Liver (tissue), 9 donors: Measurements from ENCODE around the gene NTM. TPM values are rescaled to one million over a fixed set of nuclear protein-coding genes. Genes with fewer than 3 reads are reported as not detected.

Experiments
- DNase-seq: peaks from one replicate; pipeline ENCODE4 v3.0.0-alpha.2; 2017; ENCODE audit warnings: low spot score
- H3K27ac ChIP-seq, 2 donors: one replicate each; pipeline ENCODE4 v1.7.0; 2013; ENCODE audit warnings: inconsistent platforms in 2 of 2, low read length in 2 of 2, control low read depth in 1 of 2, low read depth in 1 of 2, mild to moderate bottlenecking in 1 of 2
- H3K27me3 ChIP-seq, 4 donors: one replicate each; pipeline versions ENCODE4 v1.6.1 to v1.7.0; 2013; ENCODE audit warnings: low read length in 3 of 4, inconsistent platforms in 1 of 4, mild to moderate bottlenecking in 1 of 4, moderate library complexity in 1 of 4; ENCODE audit not compliant: control insufficient read depth in 4 of 4, insufficient read depth in 4 of 4
- H3K36me3 ChIP-seq, 4 donors: one replicate each; pipeline versions ENCODE4 v1.6.1 to v1.7.0; 2013; ENCODE audit warnings: low read length in 3 of 4, mild to moderate bottlenecking in 3 of 4, low read depth in 1 of 4, moderate library complexity in 1 of 4; ENCODE audit not compliant: control insufficient read depth in 4 of 4, insufficient read depth in 3 of 4
- H3K4me1 ChIP-seq, 4 donors: one replicate each; pipeline versions ENCODE4 v1.6.1 to v1.7.0; 2013; ENCODE audit warnings: low read length in 3 of 4, mild to moderate bottlenecking in 3 of 4, moderate library complexity in 1 of 4; ENCODE audit not compliant: control insufficient read depth in 4 of 4, insufficient read depth in 4 of 4
- H3K4me3 ChIP-seq, 3 donors: one replicate each; pipeline versions ENCODE4 v1.6.1 to v1.7.0; 2013; ENCODE audit warnings: low read length in 3 of 3, control low read depth in 1 of 3, low read depth in 1 of 3, mild to moderate bottlenecking in 1 of 3
- H3K9ac ChIP-seq, 2 donors: one replicate each; pipeline ENCODE4 v1.7.0; 2013; ENCODE audit warnings: low read length in 2 of 2, mild to moderate bottlenecking in 2 of 2, moderate library complexity in 2 of 2, control low read depth in 1 of 2, low read depth in 1 of 2
- H3K9me3 ChIP-seq, 4 donors: one replicate each; pipeline versions ENCODE4 v1.6.1 to v1.7.0; 2013; ENCODE audit warnings: low read length in 3 of 4; ENCODE audit not compliant: control insufficient read depth in 4 of 4
- EGR1 ChIP-seq, 2 donors: IDR thresholded peaks; 2 replicates each; pipeline ENCODE4 v1.6.1; 2016 to 2018; ENCODE audit warnings: antibody characterized with exemption in 2 of 2, low read depth in 2 of 2
- FOXA1 ChIP-seq: IDR thresholded peaks from 2 replicates; pipeline ENCODE4 v1.6.1; 2016; ENCODE audit warnings: antibody characterized with exemption
- FOXA2 ChIP-seq: IDR thresholded peaks from 2 replicates; pipeline ENCODE4 v1.6.1; 2016; ENCODE audit warnings: antibody characterized with exemption
- GABPA ChIP-seq, 2 donors: IDR thresholded peaks in 1 of 2; conservative IDR thresholded peaks in 1 of 2; 2 replicates each; pipeline ENCODE4 v1.6.1; 2016; ENCODE audit warnings: antibody characterized with exemption in 2 of 2, mild to moderate bottlenecking in 1 of 2, moderate library complexity in 1 of 2
- HNF4A ChIP-seq, 2 donors: conservative IDR thresholded peaks; 2 replicates each; pipeline ENCODE4 v1.6.1; 2016; ENCODE audit warnings: antibody characterized with exemption in 2 of 2, mild to moderate bottlenecking in 2 of 2
- HNF4G ChIP-seq: IDR thresholded peaks from 2 replicates; pipeline ENCODE4 v1.6.1; 2016; ENCODE audit warnings: antibody characterized with exemption
- JUND ChIP-seq, 2 donors: IDR thresholded peaks; 2 replicates each; pipeline ENCODE4 v1.6.1; 2016; ENCODE audit warnings: antibody characterized with exemption in 2 of 2
- NR2F2 ChIP-seq: IDR thresholded peaks from 2 replicates; pipeline ENCODE4 v1.6.1; 2016; ENCODE audit warnings: antibody characterized with exemption
- RAD21 ChIP-seq, 2 donors: IDR thresholded peaks; 2 replicates each; pipeline ENCODE4 v1.6.1; 2016; ENCODE audit warnings: antibody characterized with exemption in 2 of 2, mild to moderate bottlenecking in 2 of 2
- RXRA ChIP-seq, 2 donors: IDR thresholded peaks; 2 replicates each; pipeline ENCODE4 v1.6.1; 2017 to 2018; ENCODE audit warnings: antibody characterized with exemption in 2 of 2, mild to moderate bottlenecking in 1 of 2
- YY1 ChIP-seq: IDR thresholded peaks from 2 replicates; pipeline ENCODE4 v1.6.1; 2016; ENCODE audit warnings: antibody characterized with exemption, mild to moderate bottlenecking
- WGBS: extraction: QIAGEN DNeasy Blood & Tissue Kit; methylation state at CpG from one replicate; pipeline ENCODE4 v1.1.7; 2013; 5-methylcytosine and 5-hydroxymethylcytosine counted together
- polyA plus RNA-seq, 2 donors: library from polyadenylated mRNA; stranded (reverse) in 1 of 2; unstranded in 1 of 2; fragments of 200-250 nt in 1 of 2; fragments of >200 nt in 1 of 2; fragmentation: Nextera tagmentation in 1 of 2; extraction: Ambion mirVana in 1 of 2; gene quantifications; one replicate each; pipeline versions ENCODE4 v1.2.1 to v1.2.3, GENCODE V29; 2013 to 2015
- total RNA-seq, 2 donors: library from RNA; depleted of rRNA; stranded (reverse); fragments of >200 nt; gene quantifications; one replicate each; pipeline ENCODE4 v1.2.3, GENCODE V29; 2014
- TF ChIP-seq, protein P1 (sequence below): IDR thresholded peaks from 2 replicates; pipeline ENCODE4 v1.6.1; 2016; ENCODE audit warnings: antibody characterized with exemption
- TF ChIP-seq, protein P2 (sequence below): fragments of 150-350 bp; IDR thresholded peaks from 2 replicates; pipeline ENCODE4 v1.5.1; 2017; ENCODE audit warnings: improper control_type of control experiment, low read depth, low read length; ENCODE audit not compliant: missing input control
- TF ChIP-seq, protein P3 (sequence below): IDR thresholded peaks from 2 replicates; pipeline ENCODE4 v1.6.1; 2016; ENCODE audit warnings: antibody characterized with exemption
- TF ChIP-seq, protein P4 (sequence below): IDR thresholded peaks from 2 replicates; pipeline ENCODE4 v1.6.1; 2016; ENCODE audit warnings: antibody characterized with exemption, mild to moderate bottlenecking
- donor health status: healthy.
- donor health status: healthy.
- donor health status: healthy.
- donor health status: healthy.
- donor health status: healthy.

Gene NTM
- total and polyA plus RNA-seq, 4 donors, result 0.08 to 1.1 (median 0.08) TPM; not detected in 1

DNA sequence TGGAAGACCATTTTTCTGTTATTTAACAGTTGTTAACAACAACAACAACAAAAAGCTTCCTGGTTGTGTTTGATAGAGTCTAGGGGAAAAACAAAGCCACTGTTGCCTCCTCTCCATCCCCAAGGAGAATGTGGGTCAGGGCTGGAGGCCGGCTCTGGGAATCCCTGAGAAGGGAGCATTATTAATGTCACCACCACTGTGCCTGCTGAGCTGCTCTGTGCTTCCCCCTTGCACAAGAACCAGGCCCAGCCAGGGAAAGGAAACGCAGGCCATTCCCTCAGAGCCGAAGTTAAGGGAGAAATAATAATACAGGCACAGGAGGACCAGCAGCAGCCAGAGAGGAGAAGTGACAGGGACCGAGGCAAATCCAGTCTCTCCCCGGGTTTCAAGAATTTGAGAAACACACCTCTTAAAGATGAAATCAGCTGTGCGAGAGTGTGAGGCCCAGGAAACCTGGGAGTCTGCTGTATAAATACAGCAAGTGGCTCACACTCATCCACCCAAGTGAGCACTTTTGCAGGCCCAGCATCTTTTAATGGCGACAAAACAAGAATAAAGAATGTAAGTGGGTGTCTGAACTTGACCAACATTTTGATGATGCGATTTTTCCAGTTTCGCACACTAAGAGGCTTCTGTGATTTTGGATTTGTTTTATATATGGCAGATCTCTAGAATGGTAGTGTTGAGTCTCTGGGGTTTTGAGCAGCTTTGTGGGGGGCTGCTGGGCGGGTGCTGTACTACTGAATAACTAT lies 539.2 kb downstream of the NTM start:
- peaks cover 2 to 19% (median 8%) of the 10 kb centered on the region in 4 donors for H3K27me3 ChIP-seq
- H3K9ac ChIP-seq, result no peak overlapping the region
- 64% methylated on average over 10 of the region's 10 CpGs for WGBS
- TF ChIP-seq, protein P1, sequence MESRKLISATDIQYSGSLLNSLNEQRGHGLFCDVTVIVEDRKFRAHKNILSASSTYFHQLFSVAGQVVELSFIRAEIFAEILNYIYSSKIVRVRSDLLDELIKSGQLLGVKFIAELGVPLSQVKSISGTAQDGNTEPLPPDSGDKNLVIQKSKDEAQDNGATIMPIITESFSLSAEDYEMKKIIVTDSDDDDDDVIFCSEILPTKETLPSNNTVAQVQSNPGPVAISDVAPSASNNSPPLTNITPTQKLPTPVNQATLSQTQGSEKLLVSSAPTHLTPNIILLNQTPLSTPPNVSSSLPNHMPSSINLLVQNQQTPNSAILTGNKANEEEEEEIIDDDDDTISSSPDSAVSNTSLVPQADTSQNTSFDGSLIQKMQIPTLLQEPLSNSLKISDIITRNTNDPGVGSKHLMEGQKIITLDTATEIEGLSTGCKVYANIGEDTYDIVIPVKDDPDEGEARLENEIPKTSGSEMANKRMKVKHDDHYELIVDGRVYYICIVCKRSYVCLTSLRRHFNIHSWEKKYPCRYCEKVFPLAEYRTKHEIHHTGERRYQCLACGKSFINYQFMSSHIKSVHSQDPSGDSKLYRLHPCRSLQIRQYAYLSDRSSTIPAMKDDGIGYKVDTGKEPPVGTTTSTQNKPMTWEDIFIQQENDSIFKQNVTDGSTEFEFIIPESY, result no peak
- no peak for TF ChIP-seq YY1
- TF ChIP-seq NR2F2, result no peak
- no peak for TF ChIP-seq RAD21 (IDR thresholded peaks at IDR 0.05)
- no peak for TF ChIP-seq RXRA (IDR thresholded peaks at IDR 0.05)
- no peak for TF ChIP-seq FOXA2
- no peak for TF ChIP-seq FOXA1
- TF ChIP-seq HNF4A (conservative IDR thresholded peaks at IDR 0.05), result no peak
- TF ChIP-seq HNF4G, result no peak
- no peak for TF ChIP-seq EGR1 (IDR thresholded peaks at IDR 0.05; ENCODE audit: low read depth in 2 of 2)
- no peak for TF ChIP-seq JUND (IDR thresholded peaks at IDR 0.05)
- TF ChIP-seq GABPA (IDR thresholded peaks at IDR 0.05 in 1 of 2, conservative IDR thresholded peaks at IDR 0.05 in 1 of 2), result no peak
- TF ChIP-seq, protein P2, sequence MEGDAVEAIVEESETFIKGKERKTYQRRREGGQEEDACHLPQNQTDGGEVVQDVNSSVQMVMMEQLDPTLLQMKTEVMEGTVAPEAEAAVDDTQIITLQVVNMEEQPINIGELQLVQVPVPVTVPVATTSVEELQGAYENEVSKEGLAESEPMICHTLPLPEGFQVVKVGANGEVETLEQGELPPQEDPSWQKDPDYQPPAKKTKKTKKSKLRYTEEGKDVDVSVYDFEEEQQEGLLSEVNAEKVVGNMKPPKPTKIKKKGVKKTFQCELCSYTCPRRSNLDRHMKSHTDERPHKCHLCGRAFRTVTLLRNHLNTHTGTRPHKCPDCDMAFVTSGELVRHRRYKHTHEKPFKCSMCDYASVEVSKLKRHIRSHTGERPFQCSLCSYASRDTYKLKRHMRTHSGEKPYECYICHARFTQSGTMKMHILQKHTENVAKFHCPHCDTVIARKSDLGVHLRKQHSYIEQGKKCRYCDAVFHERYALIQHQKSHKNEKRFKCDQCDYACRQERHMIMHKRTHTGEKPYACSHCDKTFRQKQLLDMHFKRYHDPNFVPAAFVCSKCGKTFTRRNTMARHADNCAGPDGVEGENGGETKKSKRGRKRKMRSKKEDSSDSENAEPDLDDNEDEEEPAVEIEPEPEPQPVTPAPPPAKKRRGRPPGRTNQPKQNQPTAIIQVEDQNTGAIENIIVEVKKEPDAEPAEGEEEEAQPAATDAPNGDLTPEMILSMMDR, result no peak
- TF ChIP-seq, protein P3, sequence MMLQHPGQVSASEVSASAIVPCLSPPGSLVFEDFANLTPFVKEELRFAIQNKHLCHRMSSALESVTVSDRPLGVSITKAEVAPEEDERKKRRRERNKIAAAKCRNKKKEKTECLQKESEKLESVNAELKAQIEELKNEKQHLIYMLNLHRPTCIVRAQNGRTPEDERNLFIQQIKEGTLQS, result no peak
- TF ChIP-seq, protein P4, sequence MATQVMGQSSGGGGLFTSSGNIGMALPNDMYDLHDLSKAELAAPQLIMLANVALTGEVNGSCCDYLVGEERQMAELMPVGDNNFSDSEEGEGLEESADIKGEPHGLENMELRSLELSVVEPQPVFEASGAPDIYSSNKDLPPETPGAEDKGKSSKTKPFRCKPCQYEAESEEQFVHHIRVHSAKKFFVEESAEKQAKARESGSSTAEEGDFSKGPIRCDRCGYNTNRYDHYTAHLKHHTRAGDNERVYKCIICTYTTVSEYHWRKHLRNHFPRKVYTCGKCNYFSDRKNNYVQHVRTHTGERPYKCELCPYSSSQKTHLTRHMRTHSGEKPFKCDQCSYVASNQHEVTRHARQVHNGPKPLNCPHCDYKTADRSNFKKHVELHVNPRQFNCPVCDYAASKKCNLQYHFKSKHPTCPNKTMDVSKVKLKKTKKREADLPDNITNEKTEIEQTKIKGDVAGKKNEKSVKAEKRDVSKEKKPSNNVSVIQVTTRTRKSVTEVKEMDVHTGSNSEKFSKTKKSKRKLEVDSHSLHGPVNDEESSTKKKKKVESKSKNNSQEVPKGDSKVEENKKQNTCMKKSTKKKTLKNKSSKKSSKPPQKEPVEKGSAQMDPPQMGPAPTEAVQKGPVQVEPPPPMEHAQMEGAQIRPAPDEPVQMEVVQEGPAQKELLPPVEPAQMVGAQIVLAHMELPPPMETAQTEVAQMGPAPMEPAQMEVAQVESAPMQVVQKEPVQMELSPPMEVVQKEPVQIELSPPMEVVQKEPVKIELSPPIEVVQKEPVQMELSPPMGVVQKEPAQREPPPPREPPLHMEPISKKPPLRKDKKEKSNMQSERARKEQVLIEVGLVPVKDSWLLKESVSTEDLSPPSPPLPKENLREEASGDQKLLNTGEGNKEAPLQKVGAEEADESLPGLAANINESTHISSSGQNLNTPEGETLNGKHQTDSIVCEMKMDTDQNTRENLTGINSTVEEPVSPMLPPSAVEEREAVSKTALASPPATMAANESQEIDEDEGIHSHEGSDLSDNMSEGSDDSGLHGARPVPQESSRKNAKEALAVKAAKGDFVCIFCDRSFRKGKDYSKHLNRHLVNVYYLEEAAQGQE, result no peak
- no peaks in the 10 kb centered on the region for H3K9me3 ChIP-seq
- no peaks in the 10 kb centered on the region for H3K36me3 ChIP-seq
- DNase-seq, result no peak
- no peak overlapping the region for H3K4me3 ChIP-seq
- H3K4me1 ChIP-seq, result peaks cover 0 to 8% (median 2%) of the 10 kb centered on the region in 4 donors
- no peak overlapping the region for H3K27ac ChIP-seq

DNA sequence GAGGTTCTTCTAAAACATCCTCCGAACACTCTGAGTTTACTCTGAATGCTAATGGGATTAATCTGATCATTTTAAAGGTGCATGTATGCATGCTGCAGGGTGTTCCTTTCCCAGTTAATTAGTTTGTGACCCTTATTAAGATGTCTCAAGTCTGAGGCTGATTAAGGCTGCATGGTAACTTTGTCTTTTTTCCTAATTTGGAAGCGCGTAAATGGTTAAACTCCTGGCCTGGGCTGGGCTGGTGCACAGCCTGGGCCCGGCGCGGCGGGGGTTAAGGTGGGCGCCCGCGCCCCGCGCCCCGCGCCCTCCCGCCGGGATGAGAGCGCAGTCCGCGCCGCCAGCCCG lies 539.7 kb downstream of the NTM start:
- WGBS, result 7% methylated on average over 21 of the region's 21 CpGs
- H3K9ac ChIP-seq, result no peak overlapping the region
- peaks cover 2 to 19% (median 8%) of the 10 kb centered on the region in 4 donors for H3K27me3 ChIP-seq
- H3K27ac ChIP-seq, result no peak overlapping the region
- no peak for DNase-seq
- H3K4me1 ChIP-seq, result peaks cover 0 to 8% (median 2%) of the 10 kb centered on the region in 4 donors
- no peak overlapping the region for H3K4me3 ChIP-seq
- no peaks in the 10 kb centered on the region for H3K9me3 ChIP-seq
- H3K36me3 ChIP-seq, result no peaks in the 10 kb centered on the region
- TF ChIP-seq NR2F2, result no peak
- no peak for TF ChIP-seq GABPA (IDR thresholded peaks at IDR 0.05 in 1 of 2, conservative IDR thresholded peaks at IDR 0.05 in 1 of 2)
- TF ChIP-seq, protein P2, result no peak
- no peak for TF ChIP-seq FOXA2
- no peak for TF ChIP-seq HNF4A (conservative IDR thresholded peaks at IDR 0.05)
- TF ChIP-seq, protein P1, result no peak
- TF ChIP-seq RAD21 (IDR thresholded peaks at IDR 0.05), result no peak
